MCF 10A (cell line): Measurements from ENCODE around the gene FTH1. TPM values are rescaled to one million over a fixed set of nuclear protein-coding genes. Genes with fewer than 3 reads are reported as not detected.

Source experiments
- BruUV-seq: library from RNA; stranded (reverse); fragments of 400-500 nt; replicated peaks from 2 replicates; lab custom pipeline; 2021; lab: Mats Ljungman, UMichigan
- CTCF ChIA-PET: fragments of 300-600 bp; sonication (Branson Sonifier 250); formaldehyde crosslinking; extraction: SDS; loops from one replicate; lab custom pipeline; 2021; ENCODE audit warnings: antibody characterized with exemption, inconsistent platforms; lab: Yijun Ruan, JAX
- POLR2A ChIA-PET: fragments of 300-600, 350-650 bp; sonication (Branson Sonifier 250); formaldehyde crosslinking; extraction: SDS; loops from one replicate; lab custom pipeline; 2020; ENCODE audit warnings: antibody characterized with exemption, inconsistent platforms; lab: Yijun Ruan, JAX
- DNase-seq: peaks from one replicate; pipeline ENCODE4 v3.0.0-alpha.2; 2018; ENCODE audit not compliant: unreplicated experiment
- H3K27ac Mint-ChIP-seq: one replicate; pipeline ENCODE4 v1.8.0; 2022; ENCODE audit warnings: mild to moderate bottlenecking, low read depth, mixed read lengths; ENCODE audit not compliant: unreplicated experiment
- H3K27me3 Mint-ChIP-seq: one replicate; pipeline ENCODE4 v1.8.0; 2022; ENCODE audit warnings: mixed read lengths; ENCODE audit not compliant: insufficient read depth, unreplicated experiment
- H3K36me3 Mint-ChIP-seq: one replicate; pipeline ENCODE4 v1.8.0; 2022; ENCODE audit warnings: mild to moderate bottlenecking, moderate library complexity, mixed read lengths; ENCODE audit not compliant: insufficient read depth, unreplicated experiment
- H3K4me1 Mint-ChIP-seq: one replicate; pipeline ENCODE4 v1.8.0; 2022; ENCODE audit warnings: mixed read lengths; ENCODE audit not compliant: insufficient read depth, unreplicated experiment
- H3K4me3 Mint-ChIP-seq: one replicate; pipeline ENCODE4 v1.8.0; 2022; ENCODE audit warnings: mild to moderate bottlenecking, moderate library complexity, mixed read lengths; ENCODE audit not compliant: unreplicated experiment
- H3K9me3 Mint-ChIP-seq: one replicate; pipeline ENCODE4 v1.8.0; 2022; ENCODE audit warnings: mixed read lengths; ENCODE audit not compliant: unreplicated experiment
- intact Hi-C: fragments of 100-400 bp; cut with micrococcal nuclease; formaldehyde crosslinking; loops from 2 replicates; pipeline ENCODE4 v1.14.1; 2022
- total RNA-seq: library from RNA; stranded (reverse); gene quantifications from 2 replicates; pipeline ENCODE4 v1.2.3, GENCODE V29; 2022
- TF ChIP-seq, protein P1 (sequence below): fragments of 200-600 bp; IDR thresholded peaks from one replicate; pipeline ENCODE4 v1.8.0; 2022; ENCODE audit warnings: antibody characterized with exemption, mild to moderate bottlenecking; ENCODE audit not compliant: unreplicated experiment

The FTH1 gene
- total RNA-seq, 1 experiment from 2014 or later, result 8,367 TPM

- no TSS peak for BruUV-seq
- DNase-seq, result no peak
- Mint-ChIP-seq H3K36me3 (peaks cover 6% of the 10 kb centered on the region), H3K27me3 (peaks cover 11% of the 10 kb centered on the region), H3K4me1 (peaks cover 15% of the 10 kb centered on the region), H3K9me3 (no peaks in the 10 kb centered on the region), H3K4me3 (no peak overlapping the region), H3K27ac (no peak overlapping the region)
- ChIA-PET POLR2A (interaction anchor here (0.6 to 1.9 kb wide), 6 partner anchors 12 to 150 kb away, joined by 3 to 12 read pairs (median 3); no protein-coding TSS in a partner anchor), CTCF (interaction anchor here (0.6 to 11.0 kb wide), 38 partner anchors 10 to 381 kb away, joined by 3 to 217 read pairs (median 10); partner anchors contain the start of gene FADS3)
- intact Hi-C loops, result loop anchor here (1.0 kb wide), 5 partner anchors 48 to 150 kb away; no protein-coding TSS in a partner anchor
- TF ChIP-seq, protein P1, sequence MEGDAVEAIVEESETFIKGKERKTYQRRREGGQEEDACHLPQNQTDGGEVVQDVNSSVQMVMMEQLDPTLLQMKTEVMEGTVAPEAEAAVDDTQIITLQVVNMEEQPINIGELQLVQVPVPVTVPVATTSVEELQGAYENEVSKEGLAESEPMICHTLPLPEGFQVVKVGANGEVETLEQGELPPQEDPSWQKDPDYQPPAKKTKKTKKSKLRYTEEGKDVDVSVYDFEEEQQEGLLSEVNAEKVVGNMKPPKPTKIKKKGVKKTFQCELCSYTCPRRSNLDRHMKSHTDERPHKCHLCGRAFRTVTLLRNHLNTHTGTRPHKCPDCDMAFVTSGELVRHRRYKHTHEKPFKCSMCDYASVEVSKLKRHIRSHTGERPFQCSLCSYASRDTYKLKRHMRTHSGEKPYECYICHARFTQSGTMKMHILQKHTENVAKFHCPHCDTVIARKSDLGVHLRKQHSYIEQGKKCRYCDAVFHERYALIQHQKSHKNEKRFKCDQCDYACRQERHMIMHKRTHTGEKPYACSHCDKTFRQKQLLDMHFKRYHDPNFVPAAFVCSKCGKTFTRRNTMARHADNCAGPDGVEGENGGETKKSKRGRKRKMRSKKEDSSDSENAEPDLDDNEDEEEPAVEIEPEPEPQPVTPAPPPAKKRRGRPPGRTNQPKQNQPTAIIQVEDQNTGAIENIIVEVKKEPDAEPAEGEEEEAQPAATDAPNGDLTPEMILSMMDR, result no peak
These were observed 20.5 kb downstream of the FTH1 start for GRCh38 chr11:61946894-61947293.

GRCh38 chr11:61945191-61945590 lies 22.2 kb downstream of the FTH1 start:
- H3K4me1 Mint-ChIP-seq, result peaks cover 15% of the 10 kb centered on the region
- no TSS peak for BruUV-seq

GRCh38 chr11:61940466-61940865 lies 27.0 kb downstream of the FTH1 start:
- BruUV-seq, result no TSS peak
- peaks cover 14% of the 10 kb centered on the region for H3K9me3 Mint-ChIP-seq

More at GRCh38 chr11:61945191-61945590, 22.2 kb downstream of the FTH1 start:
- TF ChIP-seq, protein P1, result no peak
- intact Hi-C loops, result no loop called here
- no peak for DNase-seq
- Mint-ChIP-seq H3K4me3 (no peak overlapping the region), H3K36me3 (no peaks in the 10 kb centered on the region), H3K27me3 (peaks cover 11% of the 10 kb centered on the region), H3K27ac (no peak overlapping the region), H3K9me3 (no peaks in the 10 kb centered on the region)
- POLR2A ChIA-PET, result no interaction called here
- CTCF ChIA-PET, result interaction anchor here (0.7 to 11.0 kb wide), 7 partner anchors 17 to 147 kb away, joined by 3 to 217 read pairs (median 5); no protein-coding TSS in a partner anchor

GRCh38 chr11:61935861-61936260 lies 31.6 kb downstream of the FTH1 start:
- peaks cover 21% of the 10 kb centered on the region for H3K9me3 Mint-ChIP-seq
- no peak for DNase-seq
- intact Hi-C loops, result no loop called here
- no peak overlapping the region for H3K27ac Mint-ChIP-seq
- TF ChIP-seq, protein P1, result no peak
- H3K4me3 Mint-ChIP-seq, result no peak overlapping the region
- no peaks in the 10 kb centered on the region for H3K36me3 Mint-ChIP-seq
- no peaks in the 10 kb centered on the region for H3K4me1 Mint-ChIP-seq
- ChIA-PET CTCF (interaction anchor here (0.6 to 8.7 kb wide), 4 partner anchors 11 to 146 kb away, joined by 3 to 52 read pairs (median 10); no protein-coding TSS in a partner anchor), POLR2A (interaction anchor here (1.1 kb wide), 1 partner anchor 12 kb away, joined by 3 read pairs; no protein-coding TSS in a partner anchor)
- BruUV-seq, result no TSS peak
- peaks cover 23% of the 10 kb centered on the region for H3K27me3 Mint-ChIP-seq

More at GRCh38 chr11:61940466-61940865, 27.0 kb downstream of the FTH1 start:
- POLR2A ChIA-PET, result interaction anchor here (0.8 kb wide), 1 partner anchor 9 kb away, joined by 3 read pairs; no protein-coding TSS in a partner anchor
- TF ChIP-seq, protein P1, result no peak
- Mint-ChIP-seq H3K4me1 (no peaks in the 10 kb centered on the region), H3K4me3 (no peak overlapping the region), H3K27me3 (peaks cover 33% of the 10 kb centered on the region), H3K36me3 (no peaks in the 10 kb centered on the region), H3K27ac (no peak overlapping the region)
- DNase-seq, result no peak
- CTCF ChIA-PET, result interaction anchor here (0.9 to 8.7 kb wide), 3 partner anchors 9 to 42 kb away, joined by 3 to 52 read pairs (median 4); no protein-coding TSS in a partner anchor
- intact Hi-C loops, result no loop called here
